ENCODE results near the gene SEPTIN2.
"Not testable (repeated sequence)": the region's sequence is repeated elsewhere in the genome, so short reads cannot be mapped to it uniquely, and the experiment has no call there.

The SEPTIN2 gene

GRCh38 chr2:241315093-241315878 lies 439 bp upstream of the SEPTIN2 start, which contains the start of gene HDLBP:
Gene HDLBP, minus strand, starts transcription at chr2:241315672. Its CDS starts 48,803 bp downstream, at chr2:241266869.
- peak; percentile 91 for DNase-seq

GRCh38 chr2:241316825-241317224 lies 1.1 kb downstream of the SEPTIN2 start:
- DNase-seq: no peak

GRCh38 chr2:241317391-241317790 lies 1.7 kb downstream of the SEPTIN2 start:
- DNase-seq: no peak

GRCh38 chr2:241318830-241319229 lies 3.1 kb downstream of the SEPTIN2 start:
- DNase-seq: not testable (repeated sequence)

- DNase-seq: no peak
These were observed 4.7 kb downstream of the SEPTIN2 start for GRCh38 chr2:241320394-241320793.

- DNase-seq: no peak
These were observed 5.3 kb downstream of the SEPTIN2 start for GRCh38 chr2:241321033-241321432.

GRCh38 chr2:241321886-241322285 lies 6.2 kb downstream of the SEPTIN2 start:
- DNase-seq: no peak

- no peak for DNase-seq
These were observed 8.1 kb downstream of the SEPTIN2 start for GRCh38 chr2:241323778-241324177.

- DNase-seq: no peak
These were observed 9.1 kb downstream of the SEPTIN2 start for GRCh38 chr2:241324775-241325174.

- DNase-seq: no peak
These were observed 9.5 kb downstream of the SEPTIN2 start for GRCh38 chr2:241325257-241325656.

GRCh38 chr2:241329669-241330615 lies 14.2 kb downstream of the SEPTIN2 start:
- no peak for DNase-seq

- DNase-seq: no peak
These were observed 14.9 kb downstream of the SEPTIN2 start for GRCh38 chr2:241330616-241330981.

- no peak for DNase-seq
These were observed 19.1 kb downstream of the SEPTIN2 start for GRCh38 chr2:241334813-241335212.

GRCh38 chr2:241339839-241340630 lies 24.3 kb downstream of the SEPTIN2 start:
- DNase-seq: no peak

- DNase-seq: no peak
These were observed 25.0 kb downstream of the SEPTIN2 start for GRCh38 chr2:241340631-241341163.

- no peak for DNase-seq
These were observed 29.4 kb downstream of the SEPTIN2 start for GRCh38 chr2:241344925-241345651.

- DNase-seq: no peak
These were observed 34.2 kb downstream of the SEPTIN2 start for GRCh38 chr2:241349941-241350340.

- no peak for DNase-seq
These were observed 34.8 kb downstream of the SEPTIN2 start for GRCh38 chr2:241350530-241350877.

GRCh38 chr2:241350878-241351639 lies 35.3 kb downstream of the SEPTIN2 start:
- no peak for DNase-seq

- no peak for DNase-seq
These were observed 35.9 kb downstream of the SEPTIN2 start for GRCh38 chr2:241351640-241352031.

GRCh38 chr2:241352227-241352626 lies 36.5 kb downstream of the SEPTIN2 start:
- DNase-seq: no peak
